ENCODE results near the gene SMIM13. TPM values are rescaled to one million over a fixed set of nuclear protein-coding genes. Genes with fewer than 3 reads are reported as not detected.

Gene SMIM13
- total RNA-seq, 1 experiment from 2014 or later = 15.7 TPM

GRCh38 chr6:11065436-11066202, 28.0 kb upstream of the SMIM13 start (continued):
- TF ChIP-seq CEBPB (IDR thresholded peaks at IDR 0.05; ENCODE audit: low read depth) = no peak

- H3K27me3 ChIP-seq (ENCODE audit: insufficient read depth, low read length) = no peaks in the 10 kb centered on the region
- no peak overlapping the region for H3K4me3 ChIP-seq (replicated peaks in 1 of 2; ENCODE audit: low read depth in 1 of 2, low read length in 2 of 2)
- H3K4me1 ChIP-seq (ENCODE audit: control insufficient read depth in 1 of 2, insufficient read depth in 2 of 2, low read length in 2 of 2) = no peaks in the 10 kb centered on the region
- TF ChIP-seq ZBTB33 (IDR thresholded peaks at IDR 0.05; ENCODE audit: extremely low read depth, insufficient replicate concordance, low read length) = no peak
- TF ChIP-seq TCF7L2 (IDR thresholded peaks at IDR 0.05; ENCODE audit: borderline replicate concordance, extremely low read depth, insufficient read depth, insufficient read length) = no peak
- TF ChIP-seq POLR2AphosphoS5 (IDR thresholded peaks at IDR 0.05; ENCODE audit: low read depth, low read length) = no peak
- TF ChIP-seq SP1 (IDR thresholded peaks at IDR 0.05; ENCODE audit: low read depth) = no peak
- TF ChIP-seq EZH2phosphoT487 (IDR thresholded peaks at IDR 0.05; ENCODE audit: borderline replicate concordance) = no peak
- TF ChIP-seq SIN3A (IDR thresholded peaks at IDR 0.05; ENCODE audit: low read depth) = no peak
- TF ChIP-seq JUND (IDR thresholded peaks at IDR 0.05) = no peak
- no peak for TF ChIP-seq EGR1 (IDR thresholded peaks at IDR 0.05; ENCODE audit: low read depth)
- TF ChIP-seq REST (IDR thresholded peaks at IDR 0.05; ENCODE audit: low read depth) = no peak
- intact Hi-C loops (cut with micrococcal nuclease) = loop anchor here (5.0 kb wide), 2 partner anchors 219 to 431 kb away; no protein-coding TSS in a partner anchor
- no TSS peak for BruUV-seq (replicated peaks)
- no peaks in the 10 kb centered on the region for H3K79me2 ChIP-seq (ENCODE audit: insufficient read depth, low read length)
- H3K36me3 ChIP-seq (ENCODE audit: control insufficient read depth in 1 of 2, insufficient read depth in 2 of 2, low read length in 2 of 2) = no peaks in the 10 kb centered on the region
- DNase-seq (ENCODE audit: low read depth, low spot score) = no peak
- RAD21 ChIA-PET (ENCODE audit: low non-redundant PET in 1 of 2, low total read pairs in 2 of 2, uncharacterized antibody in 2 of 2, unreplicated experiment in 2 of 2) = interaction anchor here in 1 of 2 experiments (0.7 kb wide), 1 partner anchor 112 kb away, joined by 3 read pairs; no protein-coding TSS in a partner anchor
- H4K20me1 ChIP-seq (ENCODE audit: insufficient read depth) = no peaks in the 10 kb centered on the region
- H3K9ac ChIP-seq (ENCODE audit: low read length) = no peak overlapping the region
- no peak overlapping the region for H3K27ac ChIP-seq (ENCODE audit: low read depth, low read length)
- H3K9me3 ChIP-seq (ENCODE audit: control insufficient read depth in 1 of 2, insufficient read depth in 1 of 2, low read depth in 1 of 2, low read length in 2 of 2) = no peaks in the 10 kb centered on the region
- CTCF ChIA-PET = interaction anchor here (1.0 to 2.0 kb wide), 5 partner anchors 112 to 180 kb away, joined by 3 to 8 read pairs (median 4); partner anchors contain the start of gene SYCP2L
- no peak overlapping the region for H2AFZ ChIP-seq (ENCODE audit: low read depth, low read length, poor library complexity, severe bottlenecking)
- H3K4me2 ChIP-seq (ENCODE audit: low read length) = no peak overlapping the region
- H3K9me2 ChIP-seq (ENCODE audit: insufficient read depth) = no peaks in the 10 kb centered on the region
- no peak for ATAC-seq
- POLR2A ChIA-PET = no interaction called here
These were observed 26.9 kb upstream of the SMIM13 start for GRCh38 chr6:11066505-11067347.

Data from HCT116 (cell line).